GM12864 (cell line): ENCODE results near the gene DRC7.

Experiments
- DNase-seq: peaks from one replicate; pipeline ENCODE4 v3.0.0-alpha.2; 2011; ENCODE audit warnings: low read depth
- H3K4me3 ChIP-seq: 2 replicates; pipeline ENCODE4 v1.5.1; 2011; ENCODE audit warnings: mild to moderate bottlenecking, low read depth, low read length, control low read depth
- CTCF ChIP-seq: IDR thresholded peaks from 2 replicates; pipeline ENCODE4 v1.5.1; 2011; ENCODE audit warnings: low read depth, mild to moderate bottlenecking, moderate library complexity, low read length, control low read depth, inconsistent platforms; ENCODE audit errors: missing control alignments

DRC7 gene

GRCh38 chr16:57721356-57722209, 27.0 kb downstream of the DRC7 start:
- DNase-seq = no peak
- no peak overlapping the region for H3K4me3 ChIP-seq
- TF ChIP-seq CTCF = no peak

DNA sequence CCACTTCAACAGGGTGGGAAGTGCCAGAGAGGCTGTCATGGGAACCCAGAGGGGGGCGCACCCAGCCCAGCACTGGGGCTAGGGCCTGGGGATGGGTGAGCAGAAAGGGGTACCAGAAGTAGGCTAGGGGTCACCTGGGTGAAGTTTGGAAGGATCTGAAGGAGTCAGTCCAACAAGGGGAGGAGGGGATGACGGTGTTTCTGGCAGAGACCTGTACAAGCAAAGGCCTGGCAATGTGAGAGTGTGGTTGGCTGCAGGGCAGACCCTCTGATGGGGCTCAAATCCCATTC, 27.5 kb downstream of the DRC7 start:
- no peak overlapping the region for H3K4me3 ChIP-seq
- no peak for DNase-seq
- TF ChIP-seq CTCF = no peak

DNA sequence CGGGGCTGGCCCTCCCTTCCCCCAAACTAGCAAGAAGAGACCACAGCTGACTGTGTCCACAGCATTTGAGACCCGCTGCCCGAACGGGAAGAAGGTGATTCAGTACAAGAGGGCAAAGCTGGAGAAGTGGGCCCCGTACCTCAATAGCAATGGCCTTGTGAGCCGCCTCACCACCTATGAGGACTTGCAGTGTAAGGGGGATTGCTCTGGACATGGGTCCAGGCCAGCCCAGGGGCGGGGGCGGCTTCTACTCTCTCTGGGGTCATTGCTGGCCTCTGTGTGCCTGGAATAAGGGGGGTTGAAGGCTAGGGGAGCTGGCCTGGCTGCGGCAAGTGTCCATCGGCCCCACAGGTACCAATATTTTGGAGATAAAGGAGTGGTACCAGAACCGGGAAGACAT, 28.0 kb downstream of the DRC7 start:
- no peak for TF ChIP-seq CTCF
- H3K4me3 ChIP-seq = no peak overlapping the region
- no peak for DNase-seq

DNA sequence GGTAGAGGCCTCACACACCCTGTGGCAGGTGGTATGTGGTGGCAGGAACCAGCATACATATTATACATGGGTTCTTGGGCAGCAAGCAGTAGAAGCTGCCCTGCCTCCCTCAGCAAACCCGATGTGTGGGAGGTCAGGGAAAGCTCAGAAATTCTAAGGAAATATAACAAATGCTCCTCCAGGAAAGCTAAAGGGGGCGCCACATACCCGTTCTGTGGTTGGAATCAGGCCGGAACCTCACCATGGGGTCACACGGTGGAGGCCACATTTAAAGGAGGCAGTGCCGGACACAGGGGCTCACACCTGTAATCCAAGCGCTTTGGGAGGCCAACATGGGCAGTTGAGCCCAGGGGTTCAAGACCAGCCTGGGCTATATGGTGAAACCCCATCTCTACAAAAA, 28.6 kb downstream of the DRC7 start:
- no peak for DNase-seq
- no peak overlapping the region for H3K4me3 ChIP-seq
- TF ChIP-seq CTCF = no peak

- H3K4me3 ChIP-seq = no peak overlapping the region
- DNase-seq = no peak
- no peak for TF ChIP-seq CTCF
Observed at GRCh38 chr16:57724531-57724930, 29.9 kb downstream of the DRC7 start.

- no peak for TF ChIP-seq CTCF
- no peak for DNase-seq
- H3K4me3 ChIP-seq = no peak overlapping the region
Observed at GRCh38 chr16:57725151-57725550, 30.5 kb downstream of the DRC7 start.

DNA sequence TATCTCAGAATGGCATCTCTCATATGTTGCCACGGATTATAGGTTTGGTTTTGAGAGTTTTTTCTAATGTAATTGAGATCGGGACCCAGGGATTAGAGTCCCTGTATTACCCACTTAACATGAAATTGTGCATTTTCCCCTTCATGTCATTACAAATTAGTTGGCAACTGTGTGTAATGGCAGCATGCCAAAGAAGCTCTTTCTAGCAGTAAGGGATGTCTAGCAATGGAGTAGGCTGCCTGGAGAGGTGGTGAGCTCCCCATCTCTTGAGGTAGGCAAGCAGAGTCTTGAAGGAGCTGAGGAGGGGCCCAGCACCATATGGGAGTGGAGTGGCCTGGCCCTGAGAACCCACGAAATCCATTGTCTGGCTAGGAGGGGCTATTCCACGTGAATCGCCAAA, 30.9 kb downstream of the DRC7 start:
- TF ChIP-seq CTCF = no peak
- no peak for DNase-seq
- H3K4me3 ChIP-seq = no peak overlapping the region
